ENCODE measurements around the gene MYH10.

GRCh38 chr17:8647956-8648355, 17.4 kb upstream of the MYH10 start:
- TF ChIP-seq CTCF (IDR thresholded peaks at IDR 0.05; ENCODE audit: low read length) (no peak), EZH2phosphoT487 (IDR thresholded peaks at IDR 0.05; ENCODE audit: low read length) (no peak), EZH2 (optimal IDR thresholded peaks at IDR 0.05; ENCODE audit: low read depth, low read length) (no peak)

All from MM.1S (cell line).